CMK (cell line): ENCODE results near the gene UVRAG.
A peak's percentile ranks its signal among the peaks of the same experiment; 100 is the strongest.

Source experiments
- DNase-seq: peaks from one replicate; pipeline ENCODE4 v3.0.0-alpha.2; 2010; ENCODE audit warnings: low read depth

Gene UVRAG

DNA sequence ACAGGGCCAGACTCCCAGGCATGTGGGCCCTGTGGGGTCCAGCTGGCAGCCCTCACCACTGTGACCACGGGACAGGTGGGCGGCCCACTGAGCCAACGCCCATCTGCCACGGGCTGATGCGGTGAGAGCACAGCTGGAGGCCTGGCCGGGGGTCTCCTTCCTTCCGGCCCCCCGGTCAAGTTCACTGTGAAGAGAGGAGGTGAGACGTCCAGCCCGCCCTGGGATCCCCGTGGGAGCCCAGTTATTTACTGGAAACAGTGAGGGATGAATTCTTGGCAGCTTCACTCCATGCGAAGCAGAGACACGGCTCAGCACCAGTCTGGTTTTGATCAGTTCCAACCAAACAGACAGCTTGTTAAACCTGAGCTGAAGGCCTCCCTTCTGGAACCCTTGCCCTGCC lies 352.6 kb downstream of the UVRAG start:
- DNase-seq, result no peak

DNA sequence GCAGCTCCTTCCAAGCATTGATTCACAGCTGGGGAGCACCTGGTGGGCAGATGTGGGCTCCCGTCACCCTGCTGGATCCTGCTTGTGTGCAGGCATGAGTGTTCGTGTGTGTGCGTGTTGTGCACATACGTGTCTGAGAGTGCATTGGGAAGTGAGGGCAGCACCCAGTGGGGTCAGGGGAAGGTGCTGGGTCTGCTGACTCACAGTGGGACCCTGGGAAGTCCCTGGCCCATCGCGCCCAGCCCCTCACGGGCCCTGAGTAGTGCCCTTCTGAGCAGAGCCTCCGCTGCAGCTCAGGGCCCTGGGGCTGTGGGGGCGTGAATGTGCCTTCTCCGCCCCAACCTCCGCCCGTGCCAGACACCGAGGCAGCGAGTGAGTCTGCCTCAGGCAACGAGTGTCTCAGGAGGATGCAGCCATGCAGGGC lies 354.5 kb downstream of the UVRAG start:
- DNase-seq, result no peak

DNA sequence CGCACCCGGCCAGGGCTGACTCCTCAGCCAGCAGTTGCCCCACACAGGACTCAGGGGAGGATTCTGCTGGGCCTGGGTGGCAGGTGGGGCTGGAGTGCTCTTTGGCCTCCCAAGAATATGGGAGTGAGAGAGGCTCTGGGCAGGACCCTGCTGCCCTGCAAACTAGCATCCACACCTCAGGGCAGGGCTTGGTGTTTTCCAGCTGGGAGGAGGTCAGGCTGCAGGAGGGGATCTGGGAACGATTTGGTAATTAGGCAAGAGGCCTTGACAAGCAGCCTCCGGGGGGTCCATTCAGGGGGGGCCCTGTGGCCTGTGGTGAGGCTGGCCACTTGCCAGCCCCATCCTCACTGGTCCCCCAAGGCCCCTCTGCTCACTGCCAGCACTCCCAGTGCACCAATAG lies 355.5 kb downstream of the UVRAG start:
- DNase-seq, result no peak

DNA sequence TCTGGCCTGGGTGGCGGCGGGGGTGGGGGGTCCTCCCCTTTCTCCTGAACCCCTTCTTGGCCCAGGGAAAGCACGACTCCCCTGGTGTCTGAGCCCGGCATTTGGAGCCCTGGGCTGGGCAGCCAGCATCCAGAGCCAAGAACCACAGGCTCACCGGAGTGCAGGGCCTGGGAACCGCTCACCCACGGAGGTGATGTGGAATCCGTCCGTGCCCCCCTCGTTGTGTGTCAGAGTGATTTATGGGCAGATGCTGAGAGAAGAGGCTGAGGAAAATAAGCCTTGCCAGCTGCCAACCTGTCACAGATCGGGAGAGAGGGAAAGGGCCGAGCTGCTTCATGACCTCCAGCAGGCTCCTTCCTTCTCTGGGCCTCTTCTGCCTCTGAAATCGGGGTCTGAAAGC lies 357.6 kb downstream of the UVRAG start:
- no peak for DNase-seq

DNA sequence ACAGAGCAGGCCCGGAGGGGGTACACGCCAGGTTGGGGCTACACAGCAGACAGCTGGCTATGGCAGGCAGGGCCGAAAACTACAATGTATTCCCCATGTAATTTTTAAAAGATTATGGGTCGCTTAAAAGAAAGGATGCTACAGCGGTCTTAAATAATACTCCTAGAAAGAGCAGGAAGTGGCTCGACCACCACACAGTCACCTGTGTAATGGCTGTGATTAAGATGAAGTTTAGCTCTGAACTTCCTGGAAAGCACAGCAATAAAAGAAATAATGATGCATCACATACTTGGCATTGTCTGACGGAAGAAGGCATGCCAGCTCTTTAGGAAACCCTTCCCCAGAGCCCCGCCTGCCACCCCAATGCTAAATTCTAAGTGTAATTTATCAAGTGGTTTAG lies 358.7 kb downstream of the UVRAG start:
- DNase-seq, result no peak

DNA sequence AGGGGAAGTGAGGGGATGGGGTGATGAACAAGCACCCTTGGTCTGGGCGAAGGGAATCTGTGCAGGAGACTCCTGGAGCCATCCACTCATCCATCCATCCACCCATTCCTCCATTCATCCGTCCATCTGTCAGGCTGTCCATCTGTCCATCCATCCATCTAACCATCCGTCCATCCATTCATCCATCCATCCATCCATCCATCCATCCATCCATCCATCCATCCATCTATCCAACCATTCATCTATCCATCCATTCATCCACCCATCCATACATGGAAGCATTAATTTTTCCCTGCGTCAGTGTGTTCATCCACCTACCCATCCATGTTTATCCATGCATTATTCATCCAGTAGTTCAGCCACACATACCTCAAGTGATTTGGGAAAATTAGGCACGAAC lies 359.3 kb downstream of the UVRAG start:
- no peak for DNase-seq

DNA sequence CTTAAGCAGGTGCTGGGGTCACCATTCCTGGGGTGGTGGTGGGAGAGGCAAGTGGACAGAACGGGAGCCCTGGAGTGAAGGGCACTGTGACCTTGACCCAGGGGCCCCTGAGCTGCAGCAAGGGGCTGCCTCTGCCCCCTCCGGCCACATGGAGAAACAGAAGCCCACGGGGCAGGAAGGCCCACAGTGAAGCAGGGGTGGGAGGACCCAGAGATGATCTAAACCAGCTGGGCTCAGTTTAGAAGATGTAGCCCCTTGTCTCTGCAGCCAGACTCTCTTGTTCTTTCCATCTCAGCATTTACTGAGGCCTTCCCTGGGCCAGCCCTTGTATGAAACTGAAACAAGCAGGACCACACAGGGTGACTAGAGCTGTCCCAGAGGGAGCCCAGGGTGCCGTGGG lies 360.8 kb downstream of the UVRAG start:
- no peak for DNase-seq

DNA sequence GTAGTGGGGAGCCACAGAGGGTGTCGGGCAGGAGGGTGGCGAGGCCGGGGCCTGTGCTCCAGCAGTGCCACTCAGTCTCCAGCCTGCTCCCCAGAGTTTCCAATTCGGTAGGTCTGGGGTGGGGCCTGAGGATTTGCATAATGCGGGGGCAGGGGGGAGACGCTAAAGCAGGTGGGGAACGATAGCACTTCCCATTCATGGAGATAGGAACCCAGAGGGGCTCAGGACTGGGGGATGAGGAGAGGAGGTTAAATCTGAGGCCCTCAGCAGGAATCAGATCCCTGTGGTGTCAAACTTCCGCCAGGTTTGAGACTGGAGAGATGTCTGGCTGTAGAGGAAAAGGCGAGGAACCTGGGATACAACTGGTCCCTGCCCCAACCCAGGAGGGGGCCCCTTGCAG lies 361.5 kb downstream of the UVRAG start:
- DNase-seq, result no peak

DNA sequence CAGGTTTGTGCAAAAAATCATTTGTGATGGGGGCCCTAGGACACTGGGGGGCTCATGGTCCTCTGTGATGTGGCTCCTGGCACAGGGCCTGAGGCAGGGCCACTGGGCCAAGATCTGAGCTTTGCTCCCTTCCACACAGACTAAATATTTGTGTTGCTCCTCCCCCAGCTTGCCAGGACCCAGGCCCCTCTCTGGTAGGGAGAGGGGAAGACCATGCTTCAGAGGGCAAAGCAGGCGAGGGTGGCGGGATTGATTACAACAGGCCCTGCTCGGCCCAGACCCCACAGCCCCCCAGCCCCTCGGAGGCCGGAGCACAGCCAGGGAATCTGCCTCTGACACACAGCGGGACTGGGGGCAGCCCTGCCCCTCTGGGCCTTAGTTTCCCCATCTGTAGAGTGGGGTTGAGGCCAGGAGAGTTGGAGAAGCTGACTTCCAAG lies 362.3 kb downstream of the UVRAG start:
- no peak for DNase-seq

DNA sequence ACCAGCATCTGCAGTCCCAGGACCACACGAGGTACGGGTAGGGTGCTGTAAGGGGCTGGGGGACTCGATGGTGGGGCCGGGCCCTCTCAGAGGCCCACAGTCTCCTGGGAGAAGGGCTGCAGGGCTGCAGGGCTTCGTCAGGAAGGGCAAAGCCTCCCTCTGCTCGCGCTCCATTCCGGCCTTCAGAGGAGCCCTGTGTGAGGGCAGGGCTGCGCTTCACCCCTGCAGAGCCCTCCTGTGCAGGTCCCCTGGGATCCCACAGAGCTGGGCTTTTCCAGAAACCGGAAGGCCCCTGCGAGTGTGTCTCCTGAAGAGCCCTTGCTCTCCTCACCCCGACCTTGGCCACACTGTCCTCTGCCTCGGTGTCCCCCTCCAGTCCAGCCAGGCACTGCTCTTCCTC lies 364.1 kb downstream of the UVRAG start:
- no peak for DNase-seq

DNA sequence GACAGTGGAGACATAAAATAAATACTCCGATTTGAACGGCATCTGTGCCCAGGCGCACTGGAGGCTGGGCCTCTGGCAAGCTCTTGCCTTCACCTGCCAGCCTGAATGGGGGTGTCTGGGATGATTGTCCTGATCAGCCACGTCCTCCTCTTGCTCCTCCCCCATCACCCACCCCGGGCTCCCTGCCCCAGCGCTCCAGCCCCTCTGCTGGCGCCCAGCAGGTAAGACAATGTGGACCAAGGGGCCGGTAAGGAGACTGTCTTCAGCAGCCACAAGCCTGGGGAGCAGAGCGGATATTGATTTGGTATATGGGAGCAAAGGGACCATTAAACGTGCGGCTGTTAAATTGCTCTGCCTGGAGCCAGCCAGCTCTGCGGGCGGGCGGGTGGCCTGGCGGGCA lies 366.4 kb downstream of the UVRAG start:
- DNase-seq, result no peak

DNA sequence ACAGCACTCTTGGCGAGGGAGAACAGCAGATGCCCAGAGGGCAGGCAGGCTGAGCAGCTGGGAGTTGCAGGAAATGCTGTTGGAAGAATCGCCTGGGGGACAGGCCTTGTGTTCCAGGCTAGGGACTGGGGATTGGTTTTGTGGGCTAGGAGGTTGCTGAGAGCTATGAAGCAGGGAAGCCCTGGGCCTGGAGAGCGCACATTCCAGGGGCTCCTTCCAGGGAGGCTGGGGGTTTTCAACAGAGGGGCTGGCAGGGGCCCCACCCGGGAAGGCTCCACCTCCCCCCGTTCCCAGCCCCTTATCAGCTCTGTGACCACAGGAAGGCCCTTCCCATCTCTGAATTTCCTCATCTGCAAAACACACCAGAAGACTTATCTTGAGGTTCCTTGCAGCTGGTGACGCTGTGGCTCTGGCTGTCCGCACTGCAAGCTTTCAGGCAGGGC lies 369.6 kb downstream of the UVRAG start:
- DNase-seq, result peak; percentile 66

DNA sequence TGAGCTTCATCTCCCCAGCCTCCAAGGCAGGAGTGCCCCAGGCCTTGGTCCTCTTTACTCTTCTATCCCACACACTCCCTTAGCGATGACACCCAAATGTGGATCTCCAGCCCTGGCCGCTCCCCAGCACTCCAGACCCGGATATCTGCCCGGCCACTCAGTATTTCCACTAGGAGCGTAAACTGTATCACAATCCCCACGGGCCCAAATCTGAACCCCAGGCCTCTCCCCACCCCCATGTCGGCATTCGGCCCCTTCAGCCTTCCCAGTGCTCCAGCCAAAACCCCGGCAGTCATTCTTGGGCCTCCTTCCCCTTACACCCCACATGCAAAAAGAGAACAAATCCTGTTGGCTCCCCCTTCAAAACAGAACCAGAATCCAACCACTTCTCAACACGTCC lies 370.5 kb downstream of the UVRAG start:
- DNase-seq, result no peak

DNA sequence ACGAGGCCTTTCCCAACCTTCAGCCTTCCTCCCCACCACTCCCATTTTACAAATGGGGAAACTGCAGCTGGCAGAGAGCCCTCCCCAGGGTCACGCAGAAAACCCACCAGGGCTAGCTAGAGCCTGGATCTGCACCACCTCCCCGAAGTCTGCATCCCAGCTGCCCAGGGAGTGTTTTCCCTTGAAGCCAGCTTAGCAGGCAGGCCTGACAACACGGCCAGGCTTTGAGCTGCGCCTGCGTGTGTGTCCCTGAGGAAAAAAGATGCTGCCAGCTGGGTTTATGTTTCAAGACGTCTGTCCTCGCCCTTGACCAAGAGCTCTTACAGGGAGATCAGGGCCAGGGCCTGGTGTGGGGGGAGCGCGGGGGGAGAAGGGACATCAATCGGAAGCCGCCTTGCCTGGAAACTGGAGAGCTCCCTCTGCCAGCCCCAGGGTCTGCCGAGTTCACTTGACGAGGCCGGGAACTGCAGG lies 371.0 kb downstream of the UVRAG start:
- no peak for DNase-seq

DNA sequence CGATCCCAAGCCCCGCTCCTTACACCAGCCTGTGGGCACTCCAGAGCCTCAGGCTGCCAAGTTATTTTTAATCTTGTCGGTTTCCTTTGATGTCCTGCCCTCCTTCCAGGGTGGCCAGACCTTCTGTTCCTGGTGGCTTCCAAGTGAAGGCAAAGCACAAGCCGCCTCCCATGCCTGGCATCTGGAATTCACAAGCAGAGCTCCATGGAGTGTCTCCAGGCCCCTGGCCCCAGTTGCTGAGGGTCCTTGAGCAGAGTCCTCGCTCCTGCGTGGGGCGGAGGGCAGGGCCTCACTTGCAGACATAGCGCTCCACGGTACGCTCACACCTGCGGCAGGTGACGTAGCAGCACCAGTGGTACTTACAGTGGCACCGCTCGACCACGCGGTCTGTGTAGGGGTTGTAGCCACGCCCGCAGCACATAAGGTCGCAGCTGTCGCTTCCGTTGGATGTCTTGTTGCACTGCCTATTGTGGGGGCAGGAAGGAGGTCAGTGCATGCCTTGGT lies 371.8 kb downstream of the UVRAG start:
- no peak for DNase-seq

DNA sequence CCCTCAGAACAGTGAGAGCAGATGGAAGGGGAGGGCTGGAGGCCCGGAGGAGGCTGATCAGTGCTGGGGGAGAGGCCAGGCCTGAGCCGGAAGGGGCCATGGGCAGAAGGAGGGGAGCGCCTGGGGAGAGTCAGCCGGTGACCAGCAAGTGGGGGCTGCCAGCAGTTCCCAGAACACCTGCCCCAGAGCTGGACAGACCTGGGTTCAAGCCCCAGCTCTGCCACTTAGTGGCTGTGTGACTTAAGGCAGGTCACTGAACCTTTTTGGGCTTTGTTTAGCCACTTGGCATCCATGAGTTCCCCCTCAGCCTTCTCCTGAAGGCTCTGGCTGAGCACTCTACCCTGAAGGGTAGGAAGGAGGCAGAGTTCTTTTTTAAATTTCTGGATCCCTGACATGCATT lies 373.9 kb downstream of the UVRAG start:
- DNase-seq, result no peak

DNA sequence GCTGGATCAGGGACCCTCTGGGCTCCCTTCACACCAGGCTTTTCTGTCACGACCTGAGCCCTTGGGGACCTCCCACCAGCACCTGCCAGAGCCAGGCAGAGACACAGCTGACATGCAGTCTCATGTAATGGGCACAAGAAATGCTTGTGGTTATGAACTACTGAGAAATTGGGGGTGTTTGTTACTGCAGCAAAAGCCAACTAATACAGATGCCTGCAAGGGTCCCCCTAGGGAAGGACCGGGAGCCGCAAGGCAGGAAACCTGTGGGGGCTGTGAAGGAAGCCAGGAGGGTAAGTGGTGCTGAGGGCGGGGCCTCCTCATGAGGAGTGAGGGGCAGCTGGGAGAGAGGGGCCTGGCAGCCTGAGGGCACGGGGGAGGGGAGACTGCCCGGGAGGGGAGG lies 374.7 kb downstream of the UVRAG start:
- no peak for DNase-seq

DNA sequence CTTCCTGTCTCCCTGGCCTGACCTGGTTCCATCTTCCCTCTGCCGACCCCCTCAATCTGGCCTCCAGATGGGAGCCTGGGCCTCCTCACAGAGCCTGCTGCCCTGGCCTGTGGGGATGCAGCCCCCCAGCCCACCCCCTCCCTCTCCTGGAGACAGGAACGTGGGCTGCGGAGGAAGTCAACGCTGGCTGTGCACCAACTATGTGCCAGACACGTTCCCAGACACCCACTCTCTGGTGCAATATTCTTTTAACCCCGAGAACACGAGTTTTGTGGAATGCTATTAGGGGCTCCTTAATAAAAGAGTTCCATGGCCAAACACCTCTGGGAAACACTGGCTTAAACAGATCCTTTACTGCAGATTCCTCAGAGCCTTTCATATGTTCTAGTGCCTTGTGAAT lies 375.4 kb downstream of the UVRAG start:
- no peak for DNase-seq
